Right lung (tissue), 5 donors: ENCODE data around the gene RP9. TPM values are rescaled to one million over a fixed set of nuclear protein-coding genes. Genes with fewer than 3 reads are reported as not detected.
"Not testable (repeated sequence)": the region's sequence is repeated elsewhere in the genome, so short reads cannot be mapped to it uniquely, and the experiment has no call there.

Experiments
- DNase-seq, 2 donors: peaks; one replicate each; pipeline ENCODE4 v3.0.0-alpha.2; 2013
- polyA plus RNA-seq, 5 donors: library from polyadenylated mRNA; unstranded; fragments of 120-200 nt; gene quantifications; one replicate each; pipeline versions ENCODE4 v1.2.1 to v1.2.3, GENCODE V29; 2013; ENCODE audit warnings: inconsistent platforms in 1 of 5, low replicate concordance in 1 of 5; ENCODE audit not compliant: insufficient read length in 5 of 5, insufficient read depth in 1 of 5

RP9 gene
- polyA plus RNA-seq, 5 donors, result 31.6 to 41.4 (median 36.2) TPM

- DNase-seq, result no peak
These were observed 625 bp downstream of the RP9 start for GRCh38 chr7:33108554-33109004.

- DNase-seq, result peak in 1 of 2 donors; percentile 27
These were observed 1.8 kb downstream of the RP9 start for GRCh38 chr7:33107136-33108066.

- DNase-seq, result peak in 1 of 2 donors; percentile 48
These were observed 7.3 kb downstream of the RP9 start for GRCh38 chr7:33101906-33102305.

GRCh38 chr7:33100770-33101169, 8.4 kb downstream of the RP9 start:
- DNase-seq, result no peak

GRCh38 chr7:33099154-33099940, 9.9 kb downstream of the RP9 start:
- no peak for DNase-seq

- DNase-seq, result not testable (repeated sequence)
These were observed 14.4 kb downstream of the RP9 start for GRCh38 chr7:33094745-33095275.

- no peak for DNase-seq
These were observed 15.9 kb downstream of the RP9 start for GRCh38 chr7:33093266-33093665.

GRCh38 chr7:33091641-33092191, 17.5 kb downstream of the RP9 start:
- no peak for DNase-seq

GRCh38 chr7:33091111-33091531, 18.1 kb downstream of the RP9 start:
- no peak for DNase-seq

GRCh38 chr7:33089142-33089541, 20.1 kb downstream of the RP9 start:
- DNase-seq, result no peak

- no peak for DNase-seq
These were observed 21.3 kb downstream of the RP9 start for GRCh38 chr7:33087858-33088257.

GRCh38 chr7:33087356-33087755, 21.8 kb downstream of the RP9 start:
- DNase-seq, result no peak

- DNase-seq, result no peak
These were observed 29.2 kb downstream of the RP9 start for GRCh38 chr7:33079763-33080690.

GRCh38 chr7:33079096-33079495, 30.1 kb downstream of the RP9 start:
- no peak for DNase-seq

GRCh38 chr7:33076737-33077136, 32.5 kb downstream of the RP9 start:
- no peak for DNase-seq

- no peak for DNase-seq
These were observed 33.2 kb downstream of the RP9 start for GRCh38 chr7:33075818-33076518.

- no peak for DNase-seq
These were observed 36.0 kb downstream of the RP9 start for GRCh38 chr7:33073243-33073642.

GRCh38 chr7:33072471-33072870, 36.7 kb downstream of the RP9 start:
- peak; percentile 47 to 68 for DNase-seq

- DNase-seq, result no peak
These were observed 38.4 kb downstream of the RP9 start for GRCh38 chr7:33070831-33071230.

- no peak for DNase-seq
These were observed 38.9 kb downstream of the RP9 start for GRCh38 chr7:33070277-33070676.
